ENCODE data around the gene PAPPA2.

DNA sequence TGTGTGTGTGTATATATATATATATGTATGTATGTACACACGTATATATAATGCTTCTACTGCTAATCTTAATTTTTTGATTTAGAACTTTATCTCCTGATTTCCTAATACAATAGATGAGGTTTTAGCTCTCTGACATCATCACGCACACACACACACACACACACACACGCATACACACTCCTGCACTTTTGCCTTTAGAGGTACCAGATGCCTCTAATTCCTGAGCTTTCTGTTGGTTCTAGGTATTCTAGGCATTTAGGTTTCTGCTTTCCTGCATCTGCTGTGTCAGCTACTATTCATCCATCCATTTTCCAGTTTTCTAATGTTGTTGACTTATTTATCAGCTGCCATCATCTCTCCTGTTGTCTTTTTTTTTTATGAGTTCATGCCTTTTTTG is 353.3 kb downstream of the PAPPA2 start:
- TF ChIP-seq, protein P1, sequence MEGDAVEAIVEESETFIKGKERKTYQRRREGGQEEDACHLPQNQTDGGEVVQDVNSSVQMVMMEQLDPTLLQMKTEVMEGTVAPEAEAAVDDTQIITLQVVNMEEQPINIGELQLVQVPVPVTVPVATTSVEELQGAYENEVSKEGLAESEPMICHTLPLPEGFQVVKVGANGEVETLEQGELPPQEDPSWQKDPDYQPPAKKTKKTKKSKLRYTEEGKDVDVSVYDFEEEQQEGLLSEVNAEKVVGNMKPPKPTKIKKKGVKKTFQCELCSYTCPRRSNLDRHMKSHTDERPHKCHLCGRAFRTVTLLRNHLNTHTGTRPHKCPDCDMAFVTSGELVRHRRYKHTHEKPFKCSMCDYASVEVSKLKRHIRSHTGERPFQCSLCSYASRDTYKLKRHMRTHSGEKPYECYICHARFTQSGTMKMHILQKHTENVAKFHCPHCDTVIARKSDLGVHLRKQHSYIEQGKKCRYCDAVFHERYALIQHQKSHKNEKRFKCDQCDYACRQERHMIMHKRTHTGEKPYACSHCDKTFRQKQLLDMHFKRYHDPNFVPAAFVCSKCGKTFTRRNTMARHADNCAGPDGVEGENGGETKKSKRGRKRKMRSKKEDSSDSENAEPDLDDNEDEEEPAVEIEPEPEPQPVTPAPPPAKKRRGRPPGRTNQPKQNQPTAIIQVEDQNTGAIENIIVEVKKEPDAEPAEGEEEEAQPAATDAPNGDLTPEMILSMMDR (conservative IDR thresholded peaks at IDR 0.05), result no peak
- TF ChIP-seq ZFX (IDR thresholded peaks at IDR 0.05), result no peak
